Measurements from ENCODE around the gene FOXA3. TPM values are rescaled to one million over a fixed set of nuclear protein-coding genes. Genes with fewer than 3 reads are reported as not detected.

Gene FOXA3
- total and polyA plus RNA-seq, 2 donors (not counting 3 experiments of a cell fraction or from before 2014, with no cell fraction given), result 0.06 TPM; not detected in 1

DNA sequence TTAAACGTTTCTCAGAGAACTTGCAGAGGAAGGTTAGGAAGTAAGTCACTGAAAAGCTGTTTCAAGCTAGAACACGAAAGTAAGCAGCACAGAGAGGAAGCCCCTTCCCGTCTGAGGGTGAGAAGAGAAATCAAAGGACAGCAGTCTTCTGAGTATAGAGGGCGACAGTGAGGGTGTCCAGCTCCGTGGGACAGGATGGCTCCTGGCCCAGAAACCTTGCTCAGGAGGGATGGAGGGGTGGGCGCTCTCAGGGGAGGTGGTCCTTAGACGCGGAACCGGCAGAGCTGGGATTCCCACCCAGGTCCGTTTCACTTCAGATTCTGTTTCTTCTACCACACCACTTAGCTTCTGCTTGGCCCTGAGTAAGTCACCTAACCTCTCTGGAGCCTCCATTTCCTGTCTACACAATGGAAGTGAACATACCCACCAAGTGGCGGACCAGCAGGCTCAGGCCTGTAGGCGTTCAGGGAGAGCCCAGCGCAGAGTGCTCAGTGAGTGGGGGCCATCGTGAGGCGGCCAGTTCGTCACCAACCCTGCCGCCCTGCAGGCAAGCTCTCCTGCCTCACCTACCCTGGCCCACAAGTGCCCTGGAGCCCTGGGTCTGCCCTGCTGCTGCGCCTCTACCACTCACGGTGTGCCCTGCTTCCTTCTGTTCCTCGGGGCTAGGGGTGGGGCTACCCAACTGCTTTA, 43.6 kb upstream of the FOXA3 start:
- Histone ChIP-seq H3K36me3 (ENCODE audit: control insufficient read depth in 2 of 2, extremely low read depth in 1 of 2, insufficient read depth in 2 of 2, low read length in 2 of 2) (peaks cover 8 to 24% of the 10 kb centered on the region in 2 experiments), H3K4me1 (ENCODE audit: control insufficient read depth, extremely low read depth, insufficient read depth, low read length) (peaks cover 22% of the 10 kb centered on the region), H2AFZ (ENCODE audit: low read depth, low read length) (no peak overlapping the region), H3K27ac (ENCODE audit: insufficient read depth, low read depth, low read length) (peak overlapping the region; percentile 58), H3K27me3 (ENCODE audit: control insufficient read depth in 2 of 2, insufficient read depth in 2 of 2, low read length in 2 of 2) (no peaks in the 10 kb centered on the region), H3K9me3 (replicated peaks; ENCODE audit: control insufficient read depth, insufficient read depth, low read length) (no peaks in the 10 kb centered on the region), H3K9ac (replicated peaks; ENCODE audit: extremely low read depth, insufficient read depth, low read length) (peak overlapping the region; percentile 8), H3K4me2 (ENCODE audit: insufficient read depth, low read length) (no peak overlapping the region), H4K20me1 (replicated peaks; ENCODE audit: control insufficient read depth, extremely low read depth, insufficient read depth, low read length) (no peaks in the 10 kb centered on the region), H3K9me1 (replicated peaks; ENCODE audit: control insufficient read depth, extremely low read depth, insufficient read depth, low read length) (no peaks in the 10 kb centered on the region), H3K79me2 (ENCODE audit: control insufficient read depth, insufficient read depth, low read length) (no peaks in the 10 kb centered on the region), H3K4me3 (replicated peaks in 1 of 3; ENCODE audit: insufficient read depth in 1 of 3, low read depth in 1 of 3, low read length in 3 of 3) (no peak overlapping the region)
- intact Hi-C loops (cut with micrococcal nuclease), result no loop called here
- CTCF ChIA-PET, result interaction anchor here (0.9 to 2.4 kb wide), 3 partner anchors 21 to 51 kb away, joined by 3 to 12 read pairs (median 7); partner anchors contain the start of genes SIX5 and SYMPK
- POLR2A ChIA-PET, result interaction anchor here (1.2 kb wide), 1 partner anchor 11 kb away, joined by 3 read pairs; no protein-coding TSS in a partner anchor
- dilution Hi-C loops (cut with MboI; ENCODE audit: extremely low pct_ligation_motif_present, low sequenced_read_pairs), result no loop called here
- DNase-seq (ENCODE audit: low read depth, low spot score) (peak; percentile 40), FAIRE-seq (peak; percentile 79)
- no peak for TF ChIP-seq POLR2AphosphoS5 (IDR thresholded peaks at IDR 0.05; ENCODE audit: insufficient read depth, low read depth, low read length)
- TF ChIP-seq POLR2A (IDR thresholded peaks at IDR 0.05; ENCODE audit: low read depth, low read length), result no peak
- TF ChIP-seq, protein P1, sequence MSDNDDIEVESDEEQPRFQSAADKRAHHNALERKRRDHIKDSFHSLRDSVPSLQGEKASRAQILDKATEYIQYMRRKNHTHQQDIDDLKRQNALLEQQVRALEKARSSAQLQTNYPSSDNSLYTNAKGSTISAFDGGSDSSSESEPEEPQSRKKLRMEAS (IDR thresholded peaks at IDR 0.05; ENCODE audit: insufficient read depth, insufficient read length), result no peak
- TF ChIP-seq, protein P2, sequence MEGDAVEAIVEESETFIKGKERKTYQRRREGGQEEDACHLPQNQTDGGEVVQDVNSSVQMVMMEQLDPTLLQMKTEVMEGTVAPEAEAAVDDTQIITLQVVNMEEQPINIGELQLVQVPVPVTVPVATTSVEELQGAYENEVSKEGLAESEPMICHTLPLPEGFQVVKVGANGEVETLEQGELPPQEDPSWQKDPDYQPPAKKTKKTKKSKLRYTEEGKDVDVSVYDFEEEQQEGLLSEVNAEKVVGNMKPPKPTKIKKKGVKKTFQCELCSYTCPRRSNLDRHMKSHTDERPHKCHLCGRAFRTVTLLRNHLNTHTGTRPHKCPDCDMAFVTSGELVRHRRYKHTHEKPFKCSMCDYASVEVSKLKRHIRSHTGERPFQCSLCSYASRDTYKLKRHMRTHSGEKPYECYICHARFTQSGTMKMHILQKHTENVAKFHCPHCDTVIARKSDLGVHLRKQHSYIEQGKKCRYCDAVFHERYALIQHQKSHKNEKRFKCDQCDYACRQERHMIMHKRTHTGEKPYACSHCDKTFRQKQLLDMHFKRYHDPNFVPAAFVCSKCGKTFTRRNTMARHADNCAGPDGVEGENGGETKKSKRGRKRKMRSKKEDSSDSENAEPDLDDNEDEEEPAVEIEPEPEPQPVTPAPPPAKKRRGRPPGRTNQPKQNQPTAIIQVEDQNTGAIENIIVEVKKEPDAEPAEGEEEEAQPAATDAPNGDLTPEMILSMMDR (IDR thresholded peaks at IDR 0.05; ENCODE audit: extremely low read depth in 1 of 2, insufficient read depth in 1 of 2, low read depth in 1 of 2, low read length in 2 of 2), result no peak
- TF ChIP-seq FOS (IDR thresholded peaks at IDR 0.05; ENCODE audit: borderline replicate concordance, insufficient read depth, low read length), result no peak
- no peak for TF ChIP-seq MYC (IDR thresholded peaks at IDR 0.05; ENCODE audit: low read depth, low read length)
- no peak for TF ChIP-seq EZH2 (IDR thresholded peaks at IDR 0.05; ENCODE audit: borderline replicate concordance, low read depth, low read length, severe bottlenecking)
- no peak for TF ChIP-seq JUN (IDR thresholded peaks at IDR 0.05; ENCODE audit: borderline replicate concordance, insufficient read depth, insufficient read length, low read depth)
- TF ChIP-seq GATA2 (IDR thresholded peaks at IDR 0.05; ENCODE audit: insufficient read depth, insufficient read length, low read depth, low read length), result no peak
- no TSS peak for BruUV-seq (replicated peaks)
